ENCODE measurements around the gene SGIP1. TPM values are rescaled to one million over a fixed set of nuclear protein-coding genes. Genes with fewer than 3 reads are reported as not detected.

Gene SGIP1
- total RNA-seq: not detected

- CTCF ChIA-PET: no interaction called here
Measured at GRCh38 chr1:66533804-66534740, at the start of gene SGIP1. Gene SGIP1, plus strand, starts transcription at chr1:66534153. Its CDS starts 206 bp downstream, at chr1:66534359.

DNA sequence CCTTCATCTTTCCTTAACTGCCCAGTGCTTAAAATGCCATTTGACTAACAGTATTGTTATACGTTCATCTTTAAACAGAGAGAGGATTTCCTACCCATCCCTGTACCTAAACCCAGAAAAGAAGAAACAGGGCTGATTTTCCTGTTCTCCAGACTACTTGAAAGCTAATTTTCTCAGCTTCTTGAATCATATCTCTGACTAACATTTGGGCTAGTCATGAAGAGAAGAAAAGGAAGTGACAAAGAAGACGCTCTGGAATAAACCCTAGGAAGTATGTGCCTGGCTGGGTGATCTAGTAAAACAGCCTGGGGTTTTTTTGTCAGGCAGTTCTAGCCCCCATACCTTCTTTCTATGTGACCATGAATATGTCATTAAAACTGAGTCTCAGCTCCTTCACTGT, 44.8 kb upstream of the SGIP1 start:
- CTCF ChIA-PET: no interaction called here
- POLR2A ChIA-PET: no interaction called here

More at GRCh38 chr1:66533804-66534740, at the start of gene SGIP1:
- POLR2A ChIA-PET: no interaction called here

DNA sequence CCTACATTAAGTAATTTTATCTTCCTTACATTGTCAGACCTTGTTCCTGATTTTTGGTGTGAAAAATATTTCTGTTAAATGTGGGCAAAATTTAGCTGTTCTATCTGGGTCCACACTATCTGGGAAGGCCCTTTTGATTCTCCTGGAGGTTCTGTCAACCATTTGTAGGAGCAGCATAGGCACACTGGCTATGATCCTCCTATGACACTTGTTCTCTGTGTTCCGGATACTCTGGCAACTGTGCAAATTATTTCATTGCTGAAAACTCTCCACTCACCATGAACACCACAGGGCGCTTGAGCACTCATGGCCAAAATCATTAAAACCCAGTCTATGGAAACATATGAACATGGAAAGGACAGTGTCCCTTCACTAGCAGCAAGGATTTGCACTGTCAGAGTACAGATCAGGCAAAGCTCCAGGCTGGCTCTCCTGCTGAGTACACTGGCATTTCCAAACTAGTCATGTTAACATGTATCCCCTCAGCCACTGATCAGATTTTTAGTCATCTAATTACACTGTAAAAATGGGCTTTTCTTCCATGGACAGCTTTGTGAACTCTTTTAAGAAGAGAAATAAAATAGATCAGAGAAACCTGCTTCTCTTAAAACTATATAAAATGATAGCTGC, 43.9 kb upstream of the SGIP1 start:
- ChIA-PET CTCF (no interaction called here), POLR2A (no interaction called here)

GRCh38 chr1:66490816-66491215, 43.1 kb upstream of the SGIP1 start:
- ChIA-PET CTCF (no interaction called here), POLR2A (no interaction called here)

GRCh38 chr1:66492424-66492823, 41.5 kb upstream of the SGIP1 start:
- ChIA-PET POLR2A (no interaction called here), CTCF (no interaction called here)

DNA sequence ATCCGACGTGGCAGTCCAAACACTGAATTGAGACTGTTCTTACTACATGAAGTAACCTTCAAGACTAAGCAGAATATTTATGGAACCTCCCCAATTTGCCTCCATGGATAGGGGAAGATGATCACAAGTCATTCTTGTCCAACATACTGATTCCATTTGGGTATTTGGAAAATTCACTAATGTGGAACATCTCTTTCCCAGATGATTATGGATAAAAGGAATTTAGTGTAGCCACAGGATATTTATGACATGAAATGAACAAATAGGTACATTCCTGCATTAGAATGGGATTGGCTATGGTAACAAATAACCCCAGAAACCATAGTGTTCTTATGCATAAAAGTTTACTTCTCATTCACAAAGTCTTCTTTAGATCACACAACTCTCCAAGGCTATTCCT, 40.2 kb upstream of the SGIP1 start:
- ChIA-PET POLR2A (no interaction called here), CTCF (no interaction called here)

- ChIA-PET POLR2A (no interaction called here), CTCF (no interaction called here)
Measured at GRCh38 chr1:66494482-66494881, 39.5 kb upstream of the SGIP1 start.

GRCh38 chr1:66495495-66495894, 38.5 kb upstream of the SGIP1 start:
- CTCF ChIA-PET: no interaction called here
- POLR2A ChIA-PET: no interaction called here

- ChIA-PET POLR2A (no interaction called here), CTCF (no interaction called here)
Measured at GRCh38 chr1:66497910-66498309, 36.0 kb upstream of the SGIP1 start.

GRCh38 chr1:66500301-66500700, 33.7 kb upstream of the SGIP1 start:
- POLR2A ChIA-PET: no interaction called here
- CTCF ChIA-PET: no interaction called here

DNA sequence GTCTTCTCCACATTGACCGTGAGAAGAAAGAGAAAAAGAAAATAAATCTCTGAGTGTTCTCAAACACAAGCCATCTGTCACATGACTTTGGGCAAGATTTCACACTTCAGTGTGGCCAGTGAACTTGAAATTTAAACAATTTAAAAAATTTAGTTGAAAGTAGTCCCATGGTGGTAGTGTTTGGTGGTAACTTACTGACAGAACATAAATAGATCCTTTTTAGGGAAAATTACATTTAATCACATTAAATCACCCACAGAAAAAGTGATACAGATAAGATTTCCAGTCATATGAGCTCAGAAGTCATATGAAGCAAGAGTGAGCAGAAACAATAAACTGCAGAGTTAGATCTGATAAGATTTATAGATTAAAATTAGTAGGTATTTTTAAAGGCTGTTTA, 31.9 kb upstream of the SGIP1 start:
- ChIA-PET POLR2A (no interaction called here), CTCF (no interaction called here)

GRCh38 chr1:66503841-66504470, 30.0 kb upstream of the SGIP1 start:
- ChIA-PET CTCF (interaction anchor here (1.4 kb wide), 1 partner anchor 261 kb away, joined by 4 read pairs; no protein-coding TSS in a partner anchor), POLR2A (no interaction called here)

DNA sequence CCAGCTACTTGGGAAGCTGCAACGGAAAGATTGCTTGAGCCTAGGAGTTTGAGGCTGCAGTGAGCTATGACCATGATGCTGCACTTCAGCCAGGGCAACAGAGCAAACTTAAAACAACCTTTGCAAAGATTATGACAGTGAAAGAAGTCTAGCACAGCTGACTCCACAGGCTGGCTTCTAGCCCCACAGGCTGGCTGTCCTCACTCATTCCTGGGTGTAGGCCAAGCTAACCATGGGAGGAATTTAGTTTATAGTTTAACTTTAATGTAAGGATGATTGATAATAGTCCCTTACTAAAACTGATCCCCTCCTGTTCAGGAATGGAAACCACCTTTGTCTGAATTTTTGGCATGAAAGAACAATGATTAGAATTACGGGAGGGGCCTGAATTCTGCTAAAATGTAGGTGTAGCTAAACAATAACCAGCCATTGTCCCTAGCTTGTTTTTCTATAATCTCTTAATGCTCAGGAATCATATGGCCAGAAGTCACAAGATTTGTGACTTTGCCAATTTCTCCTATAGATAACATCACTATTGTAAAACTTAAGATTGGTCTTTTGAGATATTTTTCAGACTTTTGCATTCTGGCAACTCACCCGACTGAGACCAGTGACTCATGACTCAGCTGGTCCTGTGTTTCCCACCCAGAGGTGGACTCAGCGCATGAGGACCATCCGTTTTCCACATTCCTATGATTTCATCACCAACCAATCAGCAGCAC, 28.1 kb upstream of the SGIP1 start:
- CTCF ChIA-PET: interaction anchor here (1.3 kb wide), 1 partner anchor 9 kb away, joined by 4 read pairs; no protein-coding TSS in a partner anchor
- POLR2A ChIA-PET: no interaction called here

GRCh38 chr1:66506393-66506687, 27.6 kb upstream of the SGIP1 start:
- ChIA-PET POLR2A (no interaction called here), CTCF (interaction anchor here (1.3 kb wide), 1 partner anchor 9 kb away, joined by 4 read pairs; no protein-coding TSS in a partner anchor)

GRCh38 chr1:66506991-66507390, 27.0 kb upstream of the SGIP1 start:
- POLR2A ChIA-PET: interaction anchor here (0.6 kb wide), 1 partner anchor 423 kb away, joined by 3 read pairs; no protein-coding TSS in a partner anchor
- CTCF ChIA-PET: no interaction called here

DNA sequence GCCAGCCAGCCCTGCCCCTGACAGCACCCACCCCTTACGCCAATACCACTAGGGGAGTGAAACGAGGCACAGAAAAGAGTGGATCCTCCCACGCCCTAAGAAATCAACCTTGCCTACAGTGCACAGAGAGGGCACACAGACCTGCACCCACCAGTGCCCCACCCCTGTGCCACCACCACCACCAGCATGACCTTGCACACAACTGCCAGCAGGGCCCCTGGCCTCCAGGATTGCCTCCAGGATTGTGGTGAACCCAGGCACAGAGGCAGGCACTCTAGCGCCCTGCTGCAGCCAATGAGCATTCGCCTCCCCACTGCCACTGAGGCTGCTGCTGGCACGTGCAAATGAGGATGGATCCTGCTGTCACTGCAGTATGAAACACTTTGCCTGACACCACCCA, 23.5 kb upstream of the SGIP1 start:
- ChIA-PET POLR2A (no interaction called here), CTCF (no interaction called here)

DNA sequence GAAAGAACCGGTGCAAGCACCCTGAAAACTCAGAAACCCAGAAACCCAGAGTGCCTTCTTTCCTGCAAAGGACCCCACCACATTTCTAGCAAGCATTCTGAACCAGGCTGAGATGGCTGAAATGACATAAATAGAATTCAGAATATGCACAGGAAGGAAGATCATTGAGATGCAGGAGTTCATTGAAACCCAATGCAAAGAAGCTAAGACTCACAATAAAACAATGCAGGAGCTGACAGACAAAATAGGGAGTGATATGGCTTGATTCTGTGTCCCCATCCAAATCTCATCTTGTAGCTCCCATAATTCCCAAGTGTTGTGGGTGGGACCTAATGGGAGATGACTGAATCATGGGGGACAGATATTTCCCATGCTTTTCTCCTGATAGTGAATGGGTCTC, 22.8 kb upstream of the SGIP1 start:
- POLR2A ChIA-PET: no interaction called here
- CTCF ChIA-PET: no interaction called here

DNA sequence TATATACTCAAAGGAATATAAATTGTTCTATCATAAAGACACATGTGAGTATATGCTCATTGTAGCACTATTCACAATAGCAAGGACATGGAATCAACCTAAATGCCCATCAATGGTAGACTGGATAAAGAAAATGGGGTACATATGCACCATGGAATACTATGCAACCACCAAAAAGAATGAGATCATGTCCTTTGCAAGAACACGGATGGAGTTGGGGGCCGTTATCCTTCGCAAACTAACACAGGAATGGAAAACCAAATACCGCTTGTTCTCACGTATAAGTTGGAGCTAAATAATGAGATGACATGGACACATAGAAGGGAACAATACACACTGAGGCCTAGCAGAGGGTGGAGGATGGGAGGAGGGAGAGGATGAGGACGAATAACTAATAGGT, 16.0 kb upstream of the SGIP1 start:
- ChIA-PET CTCF (no interaction called here), POLR2A (no interaction called here)

GRCh38 chr1:66518654-66519053, 15.3 kb upstream of the SGIP1 start:
- ChIA-PET CTCF (no interaction called here), POLR2A (no interaction called here)

- ChIA-PET POLR2A (no interaction called here), CTCF (no interaction called here)
Measured at GRCh38 chr1:66519992-66520391, 14.0 kb upstream of the SGIP1 start.

DNA sequence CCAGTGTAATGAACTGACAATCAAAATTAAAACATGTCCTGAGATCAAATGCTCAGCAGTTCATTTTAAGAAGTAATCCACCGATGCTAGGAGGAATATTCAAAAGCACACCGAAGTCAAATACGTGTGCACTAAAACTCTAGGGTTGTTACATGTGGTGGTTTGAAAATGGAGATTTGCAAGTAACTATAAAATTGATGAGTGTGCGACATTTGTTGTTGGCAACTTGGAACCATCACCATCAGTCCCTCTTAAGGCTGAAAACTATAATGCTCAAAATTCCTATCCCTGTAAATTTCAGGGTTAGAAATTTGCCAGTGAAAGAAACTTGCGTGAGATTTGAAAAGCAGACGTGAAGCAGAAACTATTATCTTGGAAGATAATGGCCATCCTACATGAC, 13.3 kb upstream of the SGIP1 start:
- POLR2A ChIA-PET: no interaction called here
- CTCF ChIA-PET: no interaction called here
